IPS DF 6.9 (cell line): ENCODE data around the gene SLC12A5.
A peak's percentile ranks its signal among the peaks of the same experiment; 100 is the strongest.
"Not testable (repeated sequence)": the region's sequence is repeated elsewhere in the genome, so short reads cannot be mapped to it uniquely, and the experiment has no call there.

ENCODE experiments used
- DNase-seq: peaks from one replicate; pipeline ENCODE4 v3.0.0-alpha.2; 2013; ENCODE audit warnings: low read depth, low spot score
- H3K27ac ChIP-seq: one replicate; pipeline ENCODE4 v1.5.1; 2013; ENCODE audit warnings: low read length, control low read depth
- H3K27me3 ChIP-seq: 2 replicates; pipeline ENCODE4 v1.6.1; 2013; ENCODE audit warnings: mild to moderate bottlenecking, low read length; ENCODE audit not compliant: control insufficient read depth, insufficient read depth
- H3K36me3 ChIP-seq: 2 replicates; pipeline ENCODE4 v1.6.1; 2013; ENCODE audit warnings: low read length; ENCODE audit not compliant: control insufficient read depth, insufficient read depth
- H3K4me1 ChIP-seq: 2 replicates; pipeline ENCODE4 v1.6.1; 2013; ENCODE audit warnings: low read length; ENCODE audit not compliant: control insufficient read depth, insufficient read depth
- H3K4me3 ChIP-seq: 2 replicates; pipeline ENCODE4 v1.5.1; 2013; ENCODE audit warnings: mild to moderate bottlenecking, low read length
- H3K9me3 ChIP-seq: 2 replicates; pipeline ENCODE4 v1.6.1; 2013; ENCODE audit warnings: low read length, inconsistent platforms; ENCODE audit not compliant: control insufficient read depth, insufficient read depth
- WGBS: extraction: QIAGEN DNeasy Blood & Tissue Kit; methylation state at CpG from one replicate; pipeline ENCODE4 v1.1.7; 2013; ENCODE audit warnings: mixed read lengths, missing lambda C conversion rate; ENCODE audit not compliant: insufficient read length, insufficient coverage; 5-methylcytosine and 5-hydroxymethylcytosine counted together

Gene SLC12A5

GRCh38 chr20:46028772-46029371, at the start of gene SLC12A5:
Gene SLC12A5, plus strand, starts transcription at chr20:46029215. Its CDS starts 130 bp downstream, at chr20:46029345.
- H3K36me3 ChIP-seq, result no peaks in the 10 kb centered on the region
- no peak within 1 kb of the TSS for H3K27ac ChIP-seq
- no peak for DNase-seq
- no peaks in the 10 kb centered on the region for H3K9me3 ChIP-seq
- no CpG with 5 or more reads among the region's 56 CpGs for WGBS
- 0 out of 2 replicates have a peak, but pooled peaks cover 2% of the 10 kb centered on the region for H3K4me1 ChIP-seq
- H3K4me3 ChIP-seq, result peak within 1 kb of the TSS; percentile 2; the same call in 1 of the 2 replicates
- H3K27me3 ChIP-seq, result peaks cover 45% of the 10 kb centered on the region

DNA sequence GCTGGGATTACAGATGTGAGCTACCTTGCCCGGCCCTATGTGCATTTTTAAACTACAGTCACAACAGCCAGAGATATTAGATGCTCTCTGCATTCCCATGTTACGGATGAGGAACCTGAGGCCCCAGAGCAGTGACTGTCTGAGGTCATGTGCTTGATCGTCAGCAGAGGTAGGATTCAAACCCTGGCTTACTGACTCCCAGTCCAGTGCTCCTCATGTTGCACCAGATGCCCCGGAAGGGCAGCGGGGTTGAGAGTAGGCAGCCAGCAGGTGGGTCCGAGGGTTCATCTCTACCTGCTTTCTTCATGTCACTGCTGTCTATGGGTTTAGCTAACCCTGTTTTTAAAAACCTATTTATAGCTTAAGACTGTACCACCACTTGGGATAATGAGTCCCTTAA, 47.8 kb upstream of the SLC12A5 start:
- Histone ChIP-seq H3K27ac (no peak overlapping the region), H3K36me3 (no peaks in the 10 kb centered on the region), H3K9me3 (no peaks in the 10 kb centered on the region), H3K27me3 (no peaks in the 10 kb centered on the region), H3K4me1 (no peaks in the 10 kb centered on the region; the same call in 1 of the 2 replicates), H3K4me3 (no peak overlapping the region)
- WGBS, result no CpG with 5 or more reads among the region's 6 CpGs
- no peak for DNase-seq

DNA sequence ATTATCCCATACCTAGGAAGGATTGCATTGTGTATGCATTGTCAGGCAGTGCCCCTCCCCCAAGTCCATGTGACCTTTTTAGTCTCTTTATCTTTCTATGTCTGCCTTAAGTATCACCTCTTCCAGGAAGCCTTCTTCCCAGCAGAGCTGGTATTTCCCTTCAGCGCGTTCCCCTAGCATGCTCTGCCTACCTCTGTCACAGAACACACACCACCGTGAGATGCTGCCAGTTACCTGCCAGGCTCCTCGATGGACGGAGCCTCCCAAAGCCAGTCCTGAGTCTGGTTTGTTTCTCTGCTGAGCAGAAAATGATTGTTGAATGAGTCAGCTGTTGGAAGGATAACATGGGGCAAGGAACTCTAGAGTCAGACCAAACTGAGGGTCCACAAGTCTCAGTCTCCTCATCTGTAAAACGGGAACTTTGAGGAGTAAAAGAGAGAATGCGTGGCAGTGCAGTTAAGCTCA, 45.7 kb upstream of the SLC12A5 start:
- Histone ChIP-seq H3K4me3 (no peak overlapping the region), H3K4me1 (no peaks in the 10 kb centered on the region; the same call in 1 of the 2 replicates), H3K9me3 (no peaks in the 10 kb centered on the region), H3K27ac (no peak overlapping the region), H3K27me3 (no peaks in the 10 kb centered on the region), H3K36me3 (no peaks in the 10 kb centered on the region)
- whole genome bisulfite sequencing, result no CpG with 5 or more reads among the region's 7 CpGs
- DNase-seq, result no peak

- Histone ChIP-seq H3K4me3 (no peak overlapping the region), H3K27me3 (no peaks in the 10 kb centered on the region), H3K36me3 (no peaks in the 10 kb centered on the region), H3K4me1 (no peaks in the 10 kb centered on the region; the same call in 1 of the 2 replicates), H3K27ac (no peak overlapping the region), H3K9me3 (no peaks in the 10 kb centered on the region)
- no peak for DNase-seq
- no CpG with 5 or more reads among the region's 7 CpGs for WGBS
Observed at GRCh38 chr20:45985573-45985972, 43.4 kb upstream of the SLC12A5 start.

DNA sequence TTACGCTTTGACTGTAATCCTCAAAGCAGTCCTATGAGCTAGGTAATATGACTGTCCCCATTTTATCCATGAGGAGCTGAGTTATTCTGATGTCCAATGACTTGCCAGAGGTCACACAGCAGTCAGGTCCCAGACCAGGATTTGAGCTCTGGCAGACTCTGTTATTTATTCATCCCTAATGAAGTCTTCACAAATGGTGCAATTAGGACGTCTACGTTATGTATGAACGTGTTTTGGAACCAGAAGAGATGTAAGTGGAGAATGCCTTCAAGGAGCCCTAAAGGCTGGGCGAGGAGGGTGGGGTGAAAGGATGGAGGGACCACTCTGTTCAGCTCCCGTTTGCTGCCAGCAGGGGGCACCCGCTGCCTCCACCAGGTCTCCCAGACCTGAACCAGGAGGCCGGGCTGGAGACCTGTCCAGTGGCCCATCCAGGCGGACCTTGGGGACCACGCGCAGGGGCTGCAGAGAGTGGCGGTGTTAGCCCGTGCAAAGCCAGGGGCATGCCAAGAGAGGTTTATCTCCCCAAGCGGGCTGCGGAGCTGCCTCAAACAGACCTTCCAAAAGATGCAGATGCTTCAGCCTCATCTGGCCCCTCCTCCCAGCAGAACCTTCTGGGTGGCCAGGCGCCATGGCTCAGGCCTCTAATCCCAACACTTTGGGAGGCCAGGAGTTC, 41.8 kb upstream of the SLC12A5 start:
- H3K4me3 ChIP-seq, result no peak overlapping the region
- H3K36me3 ChIP-seq, result no peaks in the 10 kb centered on the region
- no peaks in the 10 kb centered on the region for H3K9me3 ChIP-seq
- H3K27me3 ChIP-seq, result no peaks in the 10 kb centered on the region
- no peak for DNase-seq
- H3K27ac ChIP-seq, result no peak overlapping the region
- no peaks in the 10 kb centered on the region; the same call in 1 of the 2 replicates for H3K4me1 ChIP-seq
- no CpG with 5 or more reads among the region's 16 CpGs for WGBS

- not testable (repeated sequence) for H3K36me3 ChIP-seq, H3K27ac ChIP-seq, H3K27me3 ChIP-seq, H3K4me1 ChIP-seq, H3K9me3 ChIP-seq, H3K4me3 ChIP-seq, DNase-seq
- no CpG with 5 or more reads among the region's 6 CpGs for WGBS
Observed at GRCh38 chr20:45988830-45989229, 40.2 kb upstream of the SLC12A5 start.

- no peaks in the 10 kb centered on the region for H3K27me3 ChIP-seq
- no peaks in the 10 kb centered on the region for H3K9me3 ChIP-seq
- peaks cover 3% of the 10 kb centered on the region; the same call in 1 of the 2 replicates for H3K4me1 ChIP-seq
- H3K36me3 ChIP-seq, result no peaks in the 10 kb centered on the region
- H3K4me3 ChIP-seq, result no peak overlapping the region
- DNase-seq, result no peak
- no CpG with 5 or more reads among the region's 3 CpGs for WGBS
- no peak overlapping the region for H3K27ac ChIP-seq
Observed at GRCh38 chr20:45991616-45992015, 37.4 kb upstream of the SLC12A5 start.

GRCh38 chr20:45993197-45993951, 35.6 kb upstream of the SLC12A5 start:
- Histone ChIP-seq H3K9me3 (no peaks in the 10 kb centered on the region), H3K36me3 (no peaks in the 10 kb centered on the region), H3K27me3 (no peaks in the 10 kb centered on the region), H3K4me3 (no peak overlapping the region), H3K27ac (no peak overlapping the region), H3K4me1 (peaks cover 3% of the 10 kb centered on the region; the same call in 1 of the 2 replicates)
- DNase-seq, result no peak
- WGBS, result no CpG with 5 or more reads among the region's 12 CpGs

GRCh38 chr20:45994761-45995493, 34.1 kb upstream of the SLC12A5 start:
- H3K9me3 ChIP-seq, result no peaks in the 10 kb centered on the region
- no peaks in the 10 kb centered on the region for H3K27me3 ChIP-seq
- no peaks in the 10 kb centered on the region for H3K36me3 ChIP-seq
- WGBS, result no CpG with 5 or more reads among the region's 9 CpGs
- no peak overlapping the region for H3K27ac ChIP-seq
- peaks cover 3% of the 10 kb centered on the region; the same call in 1 of the 2 replicates for H3K4me1 ChIP-seq
- no peak overlapping the region for H3K4me3 ChIP-seq
- no peak for DNase-seq
